Right lobe of liver (tissue), 4 donors: Measurements from ENCODE around the gene ABHD11.

ENCODE experiments used
- CTCF ChIP-seq, 4 donors: fragments of 200-600 bp in 3 of 4; fragments of 450-650 bp in 1 of 4; IDR thresholded peaks; one replicate each; pipeline versions ENCODE4 v1.5.1 to v1.8.0; 2016 to 2022; ENCODE audit warnings: antibody characterized with exemption in 4 of 4, mild to moderate bottlenecking in 2 of 4
- POLR2A ChIP-seq: fragments of 450-650 bp; IDR thresholded peaks from one replicate; pipeline ENCODE4 v1.6.1; 2017; ENCODE audit warnings: antibody characterized with exemption, mild to moderate bottlenecking
- donor health status: DM: no; HTN: no; CAD: no.
- donor health status: DM: no; HTN: no; CAD: no.
- donor health status: DM: no; HTN: yes; CAD: no.

- no peak for TF ChIP-seq CTCF (IDR thresholded peaks at IDR 0.05)
- no peak for TF ChIP-seq POLR2A
Measured at GRCh38 chr7:73719806-73720169, 18.8 kb downstream of the ABHD11 start.
